Mesangial cell (primary cell): ENCODE data around the gene CD177. TPM values are rescaled to one million over a fixed set of nuclear protein-coding genes. Genes with fewer than 3 reads are reported as not detected.

Experiments
- total RNA-seq: library from RNA; depleted of rRNA; stranded (reverse); fragments of >200 nt; gene quantifications from 2 replicates; pipeline ENCODE4 v1.2.3, GENCODE V29; 2015

Gene CD177, protein sequence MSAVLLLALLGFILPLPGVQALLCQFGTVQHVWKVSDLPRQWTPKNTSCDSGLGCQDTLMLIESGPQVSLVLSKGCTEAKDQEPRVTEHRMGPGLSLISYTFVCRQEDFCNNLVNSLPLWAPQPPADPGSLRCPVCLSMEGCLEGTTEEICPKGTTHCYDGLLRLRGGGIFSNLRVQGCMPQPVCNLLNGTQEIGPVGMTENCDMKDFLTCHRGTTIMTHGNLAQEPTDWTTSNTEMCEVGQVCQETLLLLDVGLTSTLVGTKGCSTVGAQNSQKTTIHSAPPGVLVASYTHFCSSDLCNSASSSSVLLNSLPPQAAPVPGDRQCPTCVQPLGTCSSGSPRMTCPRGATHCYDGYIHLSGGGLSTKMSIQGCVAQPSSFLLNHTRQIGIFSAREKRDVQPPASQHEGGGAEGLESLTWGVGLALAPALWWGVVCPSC
- not detected in 2 replicates for total RNA-seq

GRCh38 chr19:43353606-43354304 is at the start of gene CD177:
CD177 (plus strand) TSS chr19:43353686; CDS start chr19:43353715, 29 bp downstream.

Other genes with a start within 250 kb of the CD177 start
- 0.25 and 0.33 TPM in 2 replicates for gene PSG5, start 167.2 kb upstream of the CD177 start, total RNA-seq
- 0.16 TPM in 1 of 2 replicates, not detected in the other for gene PSG4, start 148.0 kb upstream of the CD177 start, total RNA-seq
- 0.13 TPM in 1 of 2 replicates, not detected in the other for gene PSG9, start 84.2 kb upstream of the CD177 start, total RNA-seq
- not detected in 2 replicates for gene TEX101, start 61.2 kb downstream of the CD177 start, total RNA-seq
- gene LYPD3, start 111.9 kb downstream of the CD177 start, total RNA-seq: 0.38 TPM in 1 of 2 replicates, not detected in the other
- gene PHLDB3, start 151.1 kb downstream of the CD177 start, total RNA-seq: 4.1 and 6.3 TPM in 2 replicates
- 61.3 and 106 TPM in 2 replicates for gene ETHE1, start 173.5 kb downstream of the CD177 start, total RNA-seq
- 0.16 and 0.76 TPM in 2 replicates for gene ZNF575, start 179.5 kb downstream of the CD177 start, total RNA-seq
- gene XRCC1, start 221.8 kb downstream of the CD177 start, total RNA-seq: 34.4 and 45.0 TPM in 2 replicates
- 1.3 and 4.6 TPM in 2 replicates for gene PINLYP, start 222.1 kb downstream of the CD177 start, total RNA-seq
- 19.4 and 26.5 TPM in 2 replicates for gene IRGQ, start 242.4 kb downstream of the CD177 start, total RNA-seq
- gene ZNF576, start 242.9 kb downstream of the CD177 start, total RNA-seq: 8.9 and 16.0 TPM in 2 replicates